ENCODE measurements around the gene LIMD2. TPM values are rescaled to one million over a fixed set of nuclear protein-coding genes. Genes with fewer than 3 reads are reported as not detected.
A peak's percentile ranks its signal among the peaks of the same experiment; 100 is the strongest.

LIMD2 gene
- total and polyA plus RNA-seq, 2 of the 4 experiments (the other 2 are of a cell fraction) = 4.5 to 21.7 TPM

- H3K56ac ChIP-seq (ENCODE audit: extremely low read depth, insufficient read depth, low read length) = no peak overlapping the region
- H3K9ac ChIP-seq (ENCODE audit: low read depth, low read length) = no peak overlapping the region
- H3K4me1 ChIP-seq (ENCODE audit: control insufficient read depth, insufficient read depth, low read length) = no peaks in the 10 kb centered on the region
- H3K18ac ChIP-seq (ENCODE audit: low read depth, low read length) = no peak overlapping the region
- H3K4me2 ChIP-seq (ENCODE audit: low read depth, low read length) = no peak overlapping the region; the same call in 1 of the 2 replicates
- H2AK5ac ChIP-seq (ENCODE audit: low read depth, low read length) = no peak overlapping the region
- H3K4me3 ChIP-seq (ENCODE audit: insufficient read depth, low read depth, low read length) = no peak overlapping the region
- TF ChIP-seq BHLHE40 (IDR thresholded peaks at IDR 0.05; ENCODE audit: low read depth, low read length) = no peak
- H3K79me1 ChIP-seq (ENCODE audit: low read depth in 1 of 2, low read length in 2 of 2) = peaks cover 0 to 33% of the 10 kb centered on the region in 2 experiments; a peak in 2 of 4 replicates
- H2BK5ac ChIP-seq (ENCODE audit: low read depth, low read length, poor library complexity, severe bottlenecking) = no peak overlapping the region
- H3K4ac ChIP-seq (ENCODE audit: low read depth, low read length) = no peak overlapping the region
- H4K5ac ChIP-seq (ENCODE audit: low read depth, low read length) = no peak overlapping the region
- H3K14ac ChIP-seq (replicated peaks; ENCODE audit: low read depth, low read length) = no peak overlapping the region
- H2AFZ ChIP-seq (replicated peaks; ENCODE audit: low read length, poor library complexity) = no peak overlapping the region
- H4K20me1 ChIP-seq (ENCODE audit: insufficient read depth, low read length) = peaks cover 5% of the 10 kb centered on the region
- no peak overlapping the region for H2BK120ac ChIP-seq (ENCODE audit: low read depth, low read length)
- H4K8ac ChIP-seq (ENCODE audit: low read depth in 2 of 2, low read length in 2 of 2) = no peak overlapping the region
- DNase-seq (no peak), ATAC-seq (ENCODE audit: low read depth) (no peak)
- dilution Hi-C loops (cut with HindIII; ENCODE audit: low sequenced_read_pairs, unreplicated experiment) = no loop called here
- POLR2A ChIA-PET (ENCODE audit: unreplicated experiment) = no interaction called here
- CTCF ChIA-PET = no interaction called here
- no peak overlapping the region for H4K91ac ChIP-seq (ENCODE audit: insufficient read depth, low read depth, low read length)
- H3K9me1 ChIP-seq (ENCODE audit: insufficient read depth, low read length) = no peaks in the 10 kb centered on the region
- intact Hi-C loops (cut with micrococcal nuclease) = no loop called here
- no peak overlapping the region for H3K27ac ChIP-seq (ENCODE audit: insufficient read depth, low read length)
- peak overlapping the region; percentile 21; the same call in 1 of the 2 replicates for H3K23ac ChIP-seq (ENCODE audit: low read depth, low read length)
- peaks cover 29% of the 10 kb centered on the region for H3K36me3 ChIP-seq (ENCODE audit: control insufficient read depth, insufficient read depth, low read length)
- no peaks in the 10 kb centered on the region for H3K27me3 ChIP-seq (ENCODE audit: control insufficient read depth, insufficient read depth, low read length)
- H2BK20ac ChIP-seq (ENCODE audit: low read depth, low read length) = no peak overlapping the region
- no peak overlapping the region for H2AK9ac ChIP-seq (replicated peaks; ENCODE audit: low read depth, low read length, poor library complexity)
- WGBS, 2 experiments (ENCODE audit: extremely low coverage in 2 of 2, insufficient read length in 1 of 2) = 76% methylated on average over 7 of the region's 10 CpGs; no CpG with 5 or more reads in 1 of the 2 experiments
- H2BK15ac ChIP-seq (ENCODE audit: low read depth, low read length) = no peak overlapping the region
- no TSS peak for BruUV-seq (replicated peaks)
- H3K9me3 ChIP-seq (ENCODE audit: control insufficient read depth, insufficient read depth, low read length) = no peaks in the 10 kb centered on the region
- in situ Hi-C loops (cut with MboI; ENCODE audit: low sequenced_read_pairs) = no loop called here
These were observed 1.5 kb upstream of the LIMD2 start for GRCh38 chr17:63701456-63701820.
